ENCODE data around the gene NPAS2.

NPAS2 gene

DNA sequence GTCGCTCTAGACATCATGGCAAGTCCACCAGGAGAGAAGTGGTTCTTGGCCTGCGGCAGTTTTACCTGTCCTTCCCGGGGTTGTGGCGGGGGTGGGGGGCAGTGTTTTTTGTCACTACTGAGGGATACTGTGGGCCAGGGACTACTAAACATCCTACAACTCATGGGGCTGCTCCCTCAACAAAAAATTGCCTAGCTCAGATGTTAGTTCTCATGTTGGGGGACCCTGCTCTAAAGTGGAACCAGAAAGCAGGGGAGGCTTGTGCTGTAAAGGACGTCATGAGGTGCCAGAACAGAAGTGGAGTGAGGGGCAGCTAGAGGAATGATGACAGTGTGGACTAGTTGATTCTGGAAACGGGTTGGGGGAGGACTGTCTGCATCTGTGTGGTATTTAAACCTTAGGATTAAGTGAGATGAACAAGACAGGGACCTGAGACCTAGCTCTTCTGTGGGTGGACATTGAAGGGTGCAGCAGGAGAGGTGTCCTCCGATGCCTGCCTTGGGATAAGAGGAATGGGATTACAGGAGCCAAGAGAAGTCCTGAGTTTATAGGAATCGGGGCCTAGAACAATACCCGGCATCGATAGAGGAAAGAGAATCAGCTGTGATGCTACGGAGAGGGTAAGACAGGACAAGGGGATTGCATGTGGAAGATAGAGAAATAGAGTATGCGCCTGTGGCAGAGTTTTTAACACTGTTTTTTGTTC is 184.8 kb downstream of the NPAS2 start:
- no peak for DNase-seq (ENCODE audit: low read depth in 1 of 2, low spot score in 1 of 2)

DNA sequence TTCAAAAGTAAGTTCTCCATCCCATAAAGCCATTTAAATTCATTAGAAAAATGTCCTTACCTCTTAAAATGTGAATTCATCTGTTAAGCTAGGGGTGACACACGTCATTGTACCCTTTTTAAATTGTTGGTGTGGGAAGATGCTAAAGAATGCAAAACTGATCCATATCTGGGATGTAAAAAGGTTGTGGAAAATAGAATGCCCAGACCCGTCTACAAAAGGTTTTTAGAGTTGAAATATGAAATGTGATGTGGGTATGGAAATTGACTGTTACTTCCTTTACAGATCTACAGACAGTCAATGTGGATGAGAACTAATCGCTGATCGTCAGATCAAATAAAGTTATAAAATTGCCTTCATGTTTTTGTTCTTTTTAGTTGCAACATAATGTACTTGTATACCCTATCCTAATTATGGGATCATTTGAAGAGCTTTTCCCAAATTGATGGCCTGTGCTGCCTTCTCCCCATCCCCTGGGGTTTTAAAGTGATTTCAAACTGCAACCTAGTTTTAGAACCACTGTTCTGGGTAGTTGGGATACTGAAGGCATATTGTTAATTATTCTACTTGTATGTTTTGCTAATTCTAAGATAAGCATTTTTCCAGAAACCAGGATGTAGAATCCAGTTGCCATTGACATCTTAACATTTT is 186.3 kb downstream of the NPAS2 start:
- no peak for DNase-seq (ENCODE audit: low read depth in 1 of 2, low spot score in 1 of 2)

DNA sequence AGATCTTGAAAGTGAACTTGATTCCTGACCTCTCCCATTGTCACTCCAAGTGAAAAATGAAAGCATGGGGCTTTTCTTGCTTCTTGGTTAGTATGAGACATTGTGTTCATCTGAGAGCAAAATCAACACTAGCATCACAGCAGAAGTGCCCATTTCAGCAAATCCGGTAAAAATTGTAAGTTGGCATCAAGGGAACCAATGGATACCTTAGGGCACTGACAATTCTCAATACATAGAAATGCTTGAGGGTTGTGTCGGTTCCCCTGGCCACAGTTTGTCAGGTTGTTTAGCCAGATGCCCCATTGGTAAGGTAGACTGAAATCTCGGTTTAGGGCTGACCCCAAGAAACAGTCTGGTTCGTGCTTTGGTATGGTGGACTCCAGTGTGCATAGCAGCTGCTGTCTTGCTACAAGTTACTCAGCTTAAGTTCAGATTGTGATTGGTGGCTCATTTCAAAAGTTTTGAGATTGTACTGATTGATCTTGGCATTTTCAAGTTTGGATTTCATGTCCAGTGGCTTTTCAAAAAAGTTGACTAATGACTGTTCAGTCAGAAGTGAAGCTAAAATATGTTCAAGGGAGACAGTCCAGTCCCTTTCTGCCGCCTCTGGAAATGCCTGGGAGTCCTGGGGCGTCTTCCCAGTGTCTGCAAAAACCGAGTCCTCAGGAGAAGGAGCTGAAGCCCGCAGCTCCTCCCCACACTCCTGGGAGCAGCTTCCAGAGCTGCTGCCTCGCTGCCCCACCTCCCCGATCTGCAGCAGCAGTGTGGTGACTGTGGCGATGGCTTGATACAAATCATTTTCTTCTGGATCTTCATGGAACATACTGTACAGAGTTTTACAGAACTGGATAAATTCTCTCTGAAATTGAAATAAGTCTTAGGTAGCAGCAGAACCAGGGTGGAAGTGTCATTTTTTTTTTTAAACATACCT is 187.7 kb downstream of the NPAS2 start:
- no peak for DNase-seq (ENCODE audit: low read depth in 1 of 2, low spot score in 1 of 2)

DNA sequence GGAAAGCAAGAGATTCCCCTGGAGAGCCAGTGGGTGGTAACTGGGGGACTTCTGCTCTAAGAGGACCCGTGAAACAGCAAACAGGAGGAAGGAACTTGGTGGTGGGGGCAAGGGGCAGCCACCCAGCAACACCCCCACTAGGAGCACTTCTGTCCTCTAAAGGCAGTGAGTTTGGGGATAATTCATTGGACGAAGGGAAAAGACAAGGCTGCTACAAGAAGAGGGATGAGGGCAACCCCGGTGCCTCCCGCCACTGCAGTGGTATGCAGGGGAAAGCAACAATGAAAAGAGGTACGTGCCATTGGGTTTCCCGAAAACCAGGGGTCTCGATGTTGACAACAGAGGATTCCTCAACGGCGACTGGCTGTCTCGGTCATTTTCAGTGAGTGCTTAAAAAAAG is 191.2 kb downstream of the NPAS2 start:
- DNase-seq (ENCODE audit: low read depth in 1 of 2, low spot score in 1 of 2), result no peak

DNA sequence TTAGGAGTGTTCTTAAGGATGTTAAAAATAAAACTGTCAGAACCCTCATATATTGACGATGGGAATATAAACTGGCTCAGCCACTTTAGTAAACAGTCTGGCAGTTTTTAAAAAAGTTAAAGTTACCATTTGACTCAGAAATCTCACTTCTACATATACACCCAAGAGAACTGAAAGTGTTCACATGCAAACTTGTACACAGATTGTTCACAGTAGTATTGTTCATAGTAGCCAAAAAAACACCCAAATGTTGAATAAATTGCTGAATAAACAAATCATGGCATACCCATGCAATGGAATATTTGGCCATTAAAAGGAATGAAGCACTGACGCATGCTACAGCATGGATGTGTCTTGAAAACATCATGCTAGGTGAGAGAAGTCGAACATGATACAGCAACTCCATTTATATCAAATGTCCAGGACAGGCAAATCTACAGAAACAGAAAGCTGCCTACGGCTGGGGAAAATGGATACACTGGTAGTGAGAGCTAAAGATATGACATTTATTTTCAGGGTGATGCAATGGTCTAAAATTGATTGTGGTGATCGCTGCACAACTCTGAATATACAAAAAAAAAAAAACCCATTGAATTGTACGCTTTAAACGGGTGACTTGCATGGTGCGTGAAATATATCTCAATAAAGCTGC is 192.2 kb downstream of the NPAS2 start:
- no peak for DNase-seq (ENCODE audit: low read depth in 1 of 2, low spot score in 1 of 2)

DNA sequence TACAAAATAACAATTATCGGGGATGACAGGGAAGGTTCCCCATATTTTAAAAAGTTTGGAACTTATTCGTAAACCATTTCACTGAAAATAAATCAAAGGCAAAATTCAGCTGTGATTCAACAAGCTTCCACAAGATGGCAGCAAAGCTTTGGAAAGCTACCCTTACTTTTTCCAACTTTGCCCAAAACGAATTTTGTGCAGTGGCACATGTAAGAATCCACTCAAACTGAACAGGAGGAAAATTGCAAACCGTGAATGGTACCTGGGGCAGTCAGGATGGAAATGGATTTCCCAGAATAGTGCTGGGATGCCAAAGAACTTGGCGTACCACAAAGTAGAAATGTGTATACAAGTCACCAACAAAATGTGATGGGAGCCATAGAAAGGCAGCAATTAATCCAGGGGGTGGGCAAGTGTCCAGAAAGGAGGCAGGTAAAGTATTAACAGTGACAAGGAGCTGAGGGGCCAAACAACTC is 192.8 kb downstream of the NPAS2 start:
- no peak for DNase-seq (ENCODE audit: low read depth in 1 of 2, low spot score in 1 of 2)

DNA sequence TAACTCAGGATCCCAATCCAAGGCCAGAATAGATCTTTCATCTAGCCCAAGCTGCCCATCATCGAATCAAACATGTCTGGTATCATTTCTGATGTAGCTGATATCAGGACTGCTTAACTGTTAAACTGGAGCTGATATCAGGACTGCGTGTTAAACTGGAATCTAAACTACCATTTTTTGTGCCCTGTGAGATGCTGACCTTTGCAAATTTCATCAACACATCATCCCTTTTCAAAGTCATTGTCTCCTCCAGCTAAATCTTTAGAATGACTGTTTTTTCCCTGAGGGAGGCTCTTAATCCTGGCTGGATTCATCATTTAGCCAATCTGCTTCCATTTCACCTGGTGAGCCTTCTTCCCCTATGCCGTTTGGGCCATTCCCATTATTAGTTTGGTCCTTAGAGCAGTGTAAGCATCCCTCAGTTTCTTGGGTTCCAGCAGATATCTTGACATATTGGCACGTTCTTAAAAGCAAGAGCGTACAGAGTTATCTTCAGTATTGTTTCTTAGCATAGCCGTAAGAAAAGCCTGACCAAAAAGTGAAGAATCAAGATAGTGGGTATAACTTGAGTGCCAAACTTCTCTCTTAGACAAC is 194.4 kb downstream of the NPAS2 start:
- no peak for DNase-seq (ENCODE audit: low read depth in 1 of 2, low spot score in 1 of 2)

DNA sequence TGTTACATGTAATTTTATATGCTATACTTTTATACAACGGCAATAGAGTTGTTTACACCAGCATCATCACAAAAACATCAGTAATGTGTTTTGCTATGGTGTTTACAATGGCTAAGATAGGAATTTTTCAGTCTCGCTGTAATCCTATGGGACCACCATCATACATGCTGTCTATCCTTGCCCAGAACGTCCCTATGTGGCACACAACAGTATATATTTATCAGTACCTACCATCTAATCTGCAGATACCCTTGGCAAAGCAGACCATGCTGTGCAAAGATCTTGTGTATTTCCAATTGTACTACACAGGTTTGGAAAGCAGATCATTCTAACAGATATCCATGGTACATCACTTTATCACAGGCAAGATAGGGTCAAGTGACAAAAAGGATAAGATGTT is 197.4 kb downstream of the NPAS2 start:
- no peak for DNase-seq (ENCODE audit: low read depth in 1 of 2, low spot score in 1 of 2)

DNA sequence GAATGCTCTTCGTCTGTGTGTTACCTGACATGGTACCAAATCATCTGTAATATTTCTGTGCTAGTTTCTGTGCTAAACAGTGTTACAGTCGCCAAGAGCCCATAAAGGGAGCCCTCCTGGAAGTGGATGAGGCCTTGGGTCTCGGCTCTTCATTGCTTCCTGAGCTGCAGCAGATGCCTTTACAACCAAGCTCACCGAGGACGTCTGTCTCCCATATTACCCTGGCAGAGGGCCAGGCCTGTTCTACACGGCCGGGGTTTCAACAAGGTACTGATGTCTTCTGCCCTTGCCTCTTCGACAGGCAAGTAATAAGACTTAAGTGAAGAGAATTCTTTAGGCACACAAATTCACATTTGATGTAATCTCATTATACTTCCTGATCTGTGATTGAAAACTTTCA is 199.0 kb downstream of the NPAS2 start:
- DNase-seq (ENCODE audit: low read depth in 1 of 2, low spot score in 1 of 2), result no peak

DNA sequence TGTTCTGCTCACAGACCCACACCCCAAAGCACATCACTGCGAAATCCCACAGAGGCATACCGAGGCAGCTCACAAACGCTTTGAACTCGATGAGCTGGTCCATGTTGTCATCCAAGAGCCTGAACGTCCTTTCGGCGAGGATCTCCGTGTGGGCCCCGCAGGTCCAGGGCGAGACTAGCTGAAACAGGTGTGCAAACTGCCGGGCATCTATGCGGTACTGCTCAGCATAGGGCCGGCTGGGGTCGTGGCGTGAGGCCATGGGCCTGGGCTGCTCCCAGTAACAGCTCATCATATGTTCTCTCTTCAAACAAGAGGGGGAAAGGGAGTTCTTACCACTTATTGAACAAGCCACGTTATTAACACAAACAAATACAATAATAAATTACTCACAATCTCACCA is 202.3 kb downstream of the NPAS2 start:
- no peak for DNase-seq (ENCODE audit: low read depth in 1 of 2, low spot score in 1 of 2)

DNA sequence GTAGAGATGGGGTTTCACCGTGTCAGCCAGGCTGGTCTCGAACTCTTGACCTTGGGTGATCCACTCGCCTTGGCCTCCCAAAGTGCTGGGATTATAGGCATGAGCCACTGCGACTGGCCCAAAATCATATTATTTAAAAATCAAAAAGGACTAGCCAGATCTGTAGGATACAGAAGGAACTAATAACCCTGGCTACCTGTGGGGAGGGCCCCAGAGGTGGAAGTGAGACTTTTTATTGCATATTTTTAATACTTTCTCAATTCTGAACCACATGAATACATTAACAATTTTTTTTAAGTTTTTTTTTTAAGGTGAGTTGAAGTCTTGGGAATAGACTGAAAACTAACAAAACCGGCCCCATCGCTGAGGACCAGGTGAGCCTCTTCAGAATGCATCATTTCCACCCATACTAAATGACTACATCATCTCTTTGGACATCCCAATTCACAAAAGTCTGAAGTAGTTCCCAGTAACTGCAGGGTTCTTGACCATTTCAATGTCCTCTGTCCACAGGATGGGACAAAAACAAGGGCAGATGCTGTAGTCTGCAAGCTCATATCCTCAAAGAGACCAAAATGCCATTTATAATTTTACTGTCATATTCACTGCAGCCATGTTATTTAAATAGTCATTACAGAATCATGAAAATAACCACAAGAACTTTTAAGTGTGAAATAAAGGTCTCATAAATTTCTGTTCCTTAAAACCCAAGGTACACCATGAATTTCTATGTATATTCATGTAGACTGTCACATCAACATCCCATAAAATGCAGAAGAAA is 203.6 kb downstream of the NPAS2 start:
- no peak for DNase-seq (ENCODE audit: low read depth in 1 of 2, low spot score in 1 of 2)

DNA sequence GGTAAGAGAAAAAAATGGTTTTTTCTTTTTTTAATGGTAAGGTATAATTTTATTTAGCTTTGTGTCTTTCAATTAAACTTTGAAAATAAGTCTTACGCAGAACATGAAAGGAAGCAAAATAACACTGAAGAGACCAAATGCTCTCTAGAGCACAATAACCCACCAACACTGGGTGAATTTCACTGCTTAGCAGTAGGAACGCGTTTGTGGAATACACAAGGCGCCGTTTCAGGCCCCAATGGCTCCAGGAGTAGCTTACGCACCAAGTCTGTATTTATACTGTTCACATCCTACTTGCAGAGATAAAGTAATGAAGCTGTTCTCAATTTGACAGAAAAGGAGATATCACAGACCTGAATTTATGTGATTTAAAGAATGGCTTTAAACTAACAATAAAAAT is 205.6 kb downstream of the NPAS2 start:
- DNase-seq (ENCODE audit: low read depth in 1 of 2, low spot score in 1 of 2), result no peak

DNA sequence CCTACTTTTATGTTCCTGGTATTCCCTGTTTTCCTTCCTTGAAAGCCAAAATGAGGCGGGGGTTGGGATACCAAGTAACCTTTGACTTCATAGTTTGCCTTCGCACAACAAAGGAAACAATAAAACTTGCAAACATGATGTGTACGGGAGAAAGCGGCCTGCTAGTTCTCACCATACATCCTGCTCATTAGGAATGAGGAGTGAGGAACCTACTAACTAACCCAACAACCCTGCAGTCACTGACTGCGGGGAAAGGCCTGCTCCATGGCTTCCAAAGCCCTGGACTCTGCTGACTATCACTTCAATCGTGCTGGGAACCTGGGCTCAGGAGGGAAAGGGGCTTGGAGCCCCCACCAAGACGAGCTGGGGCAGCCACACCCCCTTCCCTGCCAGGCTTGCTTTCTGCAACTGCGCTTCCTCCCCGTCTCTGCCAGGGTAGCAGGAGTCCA is 206.3 kb downstream of the NPAS2 start:
- DNase-seq (ENCODE audit: low read depth in 1 of 2, low spot score in 1 of 2), result no peak

DNA sequence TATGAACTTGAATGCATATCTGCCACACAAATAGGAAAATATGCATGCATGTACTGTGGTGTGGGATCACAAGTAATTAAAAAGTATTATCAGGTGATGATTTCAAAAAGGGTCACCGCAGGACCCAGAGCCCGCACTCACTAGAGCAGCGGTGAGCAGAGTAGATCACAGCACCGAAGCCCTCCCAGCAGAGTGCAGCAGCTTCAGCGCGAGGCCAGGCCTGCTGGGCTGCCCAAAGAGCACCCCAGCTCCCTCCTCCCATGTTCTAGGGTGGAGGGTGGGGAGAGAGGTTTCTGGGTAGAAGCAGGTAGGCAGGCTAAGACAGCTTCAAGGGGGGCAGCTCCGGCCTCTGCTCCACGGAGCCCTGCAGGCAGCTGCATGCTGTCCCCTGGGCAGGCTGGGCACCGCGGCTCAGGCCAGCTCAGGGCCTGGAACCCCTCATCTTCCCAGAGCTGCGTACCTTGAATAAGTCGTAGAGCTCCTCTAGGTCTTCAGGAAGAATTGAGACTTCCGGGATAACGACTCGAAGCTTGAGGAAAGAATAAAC is 207.1 kb downstream of the NPAS2 start:
- no peak for DNase-seq (ENCODE audit: low read depth in 1 of 2, low spot score in 1 of 2)

DNA sequence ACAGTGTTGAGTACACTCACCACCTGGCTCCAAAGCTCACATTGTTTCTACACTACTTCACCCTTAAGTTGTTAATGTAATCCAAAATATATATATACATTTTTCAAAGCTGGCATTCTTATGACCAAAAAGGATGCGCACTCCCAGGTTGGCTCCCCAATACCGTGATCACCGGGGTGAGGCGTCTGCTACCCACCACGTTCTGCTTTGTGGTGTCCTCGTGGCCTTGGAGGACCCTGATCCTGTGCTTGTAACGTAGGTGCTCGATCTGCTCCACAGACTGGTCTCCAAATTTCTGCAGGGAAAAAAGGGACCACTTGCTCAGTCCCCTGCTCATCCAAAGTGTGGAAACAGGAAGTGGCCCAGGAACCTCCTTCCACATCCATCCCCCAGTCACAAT is 207.9 kb downstream of the NPAS2 start:
- DNase-seq (ENCODE audit: low read depth in 1 of 2, low spot score in 1 of 2), result no peak

DNA sequence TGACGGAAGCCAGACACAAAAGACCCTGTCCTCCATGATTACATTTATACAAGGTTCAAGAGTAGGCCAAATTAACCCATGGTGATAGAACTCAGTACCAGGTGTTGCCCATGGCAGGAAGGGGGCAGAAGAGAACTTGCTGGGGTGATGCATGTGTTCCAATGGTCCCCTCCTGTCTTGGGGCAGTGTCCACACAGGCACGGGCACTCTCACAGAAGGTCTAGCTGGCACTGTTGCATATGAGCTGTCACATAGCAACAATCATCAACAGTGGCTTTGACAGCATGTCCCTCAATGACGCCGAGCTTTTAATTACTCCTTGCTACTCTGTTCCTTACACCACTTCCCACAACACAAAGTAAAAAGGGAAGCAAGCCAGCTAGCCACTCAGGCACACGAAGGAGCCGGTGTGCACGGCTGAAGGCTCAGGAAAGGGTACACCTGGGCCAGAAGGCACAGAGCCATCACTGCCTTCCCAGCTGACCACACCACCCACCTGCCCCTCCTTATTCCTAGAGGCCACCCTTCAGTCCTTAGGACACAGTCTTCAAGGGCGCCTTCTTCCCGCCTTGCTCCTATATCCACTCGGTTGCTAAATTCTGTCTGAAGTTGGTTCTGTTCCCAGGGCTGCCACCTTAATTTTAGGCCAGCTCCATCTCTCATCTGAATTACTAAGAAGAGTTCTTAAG is 211.1 kb downstream of the NPAS2 start:
- DNase-seq (ENCODE audit: low read depth in 1 of 2, low spot score in 1 of 2), result no peak

DNA sequence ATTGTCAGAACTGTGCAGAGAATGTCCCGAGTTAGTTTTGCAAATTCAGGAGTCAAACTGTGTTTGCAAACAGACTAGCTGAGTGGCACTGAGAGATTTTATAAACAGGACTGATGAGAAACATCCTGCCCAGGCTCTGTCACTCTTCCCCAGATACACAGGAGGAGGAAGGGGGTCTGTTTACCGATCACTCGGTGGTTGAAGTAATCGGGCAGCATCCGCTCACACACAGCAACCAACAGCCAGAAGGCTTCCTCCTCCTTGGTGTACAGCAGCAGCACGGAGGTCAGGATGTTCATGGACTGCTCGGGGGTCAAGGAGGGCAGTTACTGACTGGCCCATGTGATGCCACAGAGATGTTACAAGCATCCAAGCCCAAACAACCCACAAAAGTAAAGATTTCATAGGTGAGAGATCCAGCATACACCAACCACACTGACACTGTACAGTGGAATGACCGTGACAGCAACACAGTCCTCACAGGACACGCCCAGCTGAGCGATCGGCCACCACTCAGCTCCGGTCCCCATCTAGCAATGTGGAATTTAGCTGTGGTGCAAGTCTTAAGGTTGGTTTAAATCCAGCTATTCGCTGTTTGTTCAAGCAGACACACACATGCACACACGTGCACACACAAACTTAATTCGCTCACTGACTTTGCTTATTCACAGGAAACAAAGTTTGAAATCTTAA is 212.3 kb downstream of the NPAS2 start:
- no peak for DNase-seq (ENCODE audit: low read depth in 1 of 2, low spot score in 1 of 2)

DNA sequence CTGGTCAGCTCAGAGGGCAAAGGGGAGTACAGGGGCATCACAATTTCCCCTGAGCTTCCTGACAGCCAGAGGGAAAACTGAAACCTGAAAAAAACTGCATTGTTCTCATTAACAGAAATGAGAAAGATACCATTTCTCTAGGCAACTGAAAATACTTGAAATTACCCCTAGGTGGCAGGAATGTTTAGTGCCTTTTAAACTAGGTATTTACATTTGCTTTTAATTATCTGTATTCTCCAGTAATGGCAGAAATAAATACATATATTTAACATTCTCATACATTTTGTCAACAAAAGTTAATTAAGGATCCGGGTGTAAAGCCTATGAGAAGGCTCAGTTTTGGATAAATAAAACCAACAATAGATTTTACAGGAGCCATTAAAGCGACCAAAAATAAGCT is 216.6 kb downstream of the NPAS2 start:
- DNase-seq (ENCODE audit: low read depth in 1 of 2, low spot score in 1 of 2), result no peak

Data from stimulated activated CD4-positive, alpha-beta T cell treated with anti-CD3 and anti-CD28 coated beads, Interleukin-15, amount 100 ng/mL, for 1 hour (primary cell).